Lower lobe of right lung (tissue), 2 donors: ENCODE results near the gene RING1. TPM values are rescaled to one million over a fixed set of nuclear protein-coding genes. Genes with fewer than 3 reads are reported as not detected.

Experiments used
- ATAC-seq, 2 donors: fragments of 200-7000 bp; cut with Tn5 transposase; one replicate each; pipeline ENCODE4 v1.9.1; 2020 to 2022; ENCODE audit warnings: mild to moderate bottlenecking in 2 of 2, moderate library complexity in 2 of 2
- DNase-seq: peaks from one replicate; pipeline ENCODE4 v3.0.0-alpha.2; 2020
- H3K27ac ChIP-seq: fragments of 200-600 bp; one replicate; pipeline ENCODE4 v1.8.0; 2022
- H3K27me3 ChIP-seq: fragments of 200-600 bp; one replicate; pipeline ENCODE4 v1.8.0; 2022; ENCODE audit warnings: low read depth
- H3K36me3 ChIP-seq: fragments of 200-600 bp; one replicate; pipeline ENCODE4 v1.8.0; 2022; ENCODE audit warnings: mild to moderate bottlenecking
- H3K4me1 ChIP-seq: fragments of 200-600 bp; one replicate; pipeline ENCODE4 v1.8.0; 2022
- H3K4me3 ChIP-seq: fragments of 200-600 bp; one replicate; pipeline ENCODE4 v1.8.0; 2022; ENCODE audit warnings: mild to moderate bottlenecking
- H3K9me3 ChIP-seq: fragments of 200-600 bp; one replicate; pipeline ENCODE4 v1.8.0; 2022
- CTCF ChIP-seq: fragments of 200-600 bp; IDR thresholded peaks from one replicate; pipeline ENCODE4 v1.8.0; 2022; ENCODE audit warnings: antibody characterized with exemption, mild to moderate bottlenecking
- intact Hi-C: fragments of 100-400 bp; cut with DNase I; formaldehyde crosslinking; loops from one replicate; pipeline ENCODE4 v1.11.0; 2022
- total RNA-seq: library from RNA; stranded (reverse); fragmentation: NEBNext Ultra II Directional; extraction: Animal tissue kit (Norgen Biotek cat#: 25700); gene quantifications from one replicate; pipeline ENCODE4 v1.2.1, GENCODE V29; 2021
- donor health status: DM: no; HTN: yes; CAD: no; lungs with severe emphysema.

RING1 gene
- total RNA-seq, 1 donor from 2014 or later: 43.1 TPM

DNA sequence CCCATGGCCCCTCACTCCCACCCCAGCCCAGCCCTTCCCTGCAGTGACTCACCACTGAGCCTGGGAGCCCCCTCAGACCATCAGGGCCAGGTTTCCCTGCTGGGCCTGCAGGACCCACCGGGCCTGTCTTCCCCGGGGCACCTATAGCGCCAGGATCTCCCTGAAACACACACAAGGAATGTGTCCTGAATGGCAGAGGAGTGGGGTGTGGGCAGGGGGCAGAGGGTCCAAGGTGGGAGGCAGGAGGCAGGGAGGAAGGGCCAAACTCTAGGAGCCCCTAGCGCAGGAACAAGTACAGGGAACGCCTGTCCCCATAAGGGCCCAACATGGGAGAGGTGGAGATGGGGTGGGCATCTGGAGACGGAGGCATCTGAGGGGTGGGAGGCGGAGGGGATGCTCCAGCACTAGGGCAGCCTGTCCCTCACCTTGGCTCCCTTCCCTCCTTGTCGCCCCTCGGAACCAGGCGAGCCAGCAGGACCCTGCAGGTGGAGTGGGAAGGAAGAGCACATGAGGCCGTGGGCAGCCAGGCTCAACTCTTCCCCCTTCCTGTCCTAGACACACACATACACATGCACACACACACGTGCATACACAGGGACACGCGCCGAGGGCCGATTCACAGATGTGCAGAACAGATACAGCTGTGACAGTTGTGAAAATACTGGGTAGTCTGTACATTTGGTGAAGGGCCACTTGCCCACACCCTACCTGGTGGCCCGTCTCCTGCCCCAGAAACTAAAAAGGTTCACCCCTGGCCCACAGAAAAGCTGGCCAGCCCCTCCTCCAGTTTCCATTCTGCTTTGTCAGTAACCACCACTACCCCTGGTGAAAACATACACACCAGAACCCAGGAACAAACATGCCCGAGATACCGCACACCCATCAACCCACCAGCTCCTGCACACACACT lies 40.7 kb upstream of the RING1 start:
- TF ChIP-seq CTCF: no peak
- Histone ChIP-seq H3K9me3 (no peaks in the 10 kb centered on the region), H3K4me1 (no peaks in the 10 kb centered on the region), H3K36me3 (no peaks in the 10 kb centered on the region), H3K4me3 (no peak overlapping the region), H3K27me3 (no peaks in the 10 kb centered on the region), H3K27ac (no peak overlapping the region)
- intact Hi-C loops: no loop called here
- DNase-seq (no peak), ATAC-seq (no peak)

DNA sequence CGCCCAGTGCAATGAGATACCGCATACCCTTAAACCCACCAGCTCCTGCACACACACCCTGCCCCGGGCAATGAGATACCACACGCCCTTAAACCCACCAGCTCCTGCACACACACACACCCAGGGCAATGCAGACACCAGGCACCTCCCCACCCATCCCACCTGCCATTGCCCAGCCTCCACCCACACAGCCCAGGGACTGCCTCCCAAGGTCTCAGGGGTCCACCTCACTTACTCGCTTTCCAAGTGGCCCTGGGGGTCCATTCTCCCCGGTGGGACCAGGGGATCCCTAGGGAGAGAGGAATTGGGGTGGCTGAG lies 40.1 kb upstream of the RING1 start:
- TF ChIP-seq CTCF: no peak
- ATAC-seq (no peak), DNase-seq (no peak)
- Histone ChIP-seq H3K9me3 (no peaks in the 10 kb centered on the region), H3K4me3 (no peak overlapping the region), H3K36me3 (no peaks in the 10 kb centered on the region), H3K4me1 (no peaks in the 10 kb centered on the region), H3K27ac (no peak overlapping the region), H3K27me3 (no peaks in the 10 kb centered on the region)
- intact Hi-C loops: no loop called here

DNA sequence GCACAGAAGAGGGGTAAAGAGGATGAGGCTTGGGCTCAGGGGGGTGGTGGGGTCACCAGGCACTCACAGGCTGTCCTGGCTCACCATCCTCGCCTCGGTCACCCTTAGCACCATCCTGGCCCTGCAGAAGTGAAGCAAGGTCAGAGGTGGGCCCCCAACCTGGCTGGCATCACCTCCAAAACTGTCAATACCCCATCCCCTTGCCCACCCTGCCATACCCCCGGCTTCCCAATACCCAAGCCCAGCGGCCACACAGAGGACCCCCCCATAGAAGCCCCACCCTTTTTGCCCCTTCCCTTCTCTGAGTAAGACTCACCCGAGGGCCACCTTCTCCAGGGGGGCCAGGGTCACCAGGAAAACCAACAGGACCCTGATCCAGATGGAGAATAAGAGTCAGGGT lies 39.7 kb upstream of the RING1 start:
- H3K27me3 ChIP-seq: no peaks in the 10 kb centered on the region
- ATAC-seq (no peak), DNase-seq (no peak)
- no peaks in the 10 kb centered on the region for H3K9me3 ChIP-seq
- no peak overlapping the region for H3K27ac ChIP-seq
- H3K4me1 ChIP-seq: no peaks in the 10 kb centered on the region
- TF ChIP-seq CTCF: no peak
- H3K4me3 ChIP-seq: no peak overlapping the region
- H3K36me3 ChIP-seq: no peaks in the 10 kb centered on the region
- intact Hi-C loops: no loop called here

- intact Hi-C loops: no loop called here
- no peak for TF ChIP-seq CTCF
- Histone ChIP-seq H3K27me3 (no peaks in the 10 kb centered on the region), H3K9me3 (no peaks in the 10 kb centered on the region), H3K4me1 (no peaks in the 10 kb centered on the region), H3K27ac (no peak overlapping the region), H3K4me3 (no peak overlapping the region), H3K36me3 (no peaks in the 10 kb centered on the region)
- no peak for ATAC-seq
- no peak for DNase-seq
These were observed 38.8 kb upstream of the RING1 start for GRCh38 chr6:33169291-33170175.

DNA sequence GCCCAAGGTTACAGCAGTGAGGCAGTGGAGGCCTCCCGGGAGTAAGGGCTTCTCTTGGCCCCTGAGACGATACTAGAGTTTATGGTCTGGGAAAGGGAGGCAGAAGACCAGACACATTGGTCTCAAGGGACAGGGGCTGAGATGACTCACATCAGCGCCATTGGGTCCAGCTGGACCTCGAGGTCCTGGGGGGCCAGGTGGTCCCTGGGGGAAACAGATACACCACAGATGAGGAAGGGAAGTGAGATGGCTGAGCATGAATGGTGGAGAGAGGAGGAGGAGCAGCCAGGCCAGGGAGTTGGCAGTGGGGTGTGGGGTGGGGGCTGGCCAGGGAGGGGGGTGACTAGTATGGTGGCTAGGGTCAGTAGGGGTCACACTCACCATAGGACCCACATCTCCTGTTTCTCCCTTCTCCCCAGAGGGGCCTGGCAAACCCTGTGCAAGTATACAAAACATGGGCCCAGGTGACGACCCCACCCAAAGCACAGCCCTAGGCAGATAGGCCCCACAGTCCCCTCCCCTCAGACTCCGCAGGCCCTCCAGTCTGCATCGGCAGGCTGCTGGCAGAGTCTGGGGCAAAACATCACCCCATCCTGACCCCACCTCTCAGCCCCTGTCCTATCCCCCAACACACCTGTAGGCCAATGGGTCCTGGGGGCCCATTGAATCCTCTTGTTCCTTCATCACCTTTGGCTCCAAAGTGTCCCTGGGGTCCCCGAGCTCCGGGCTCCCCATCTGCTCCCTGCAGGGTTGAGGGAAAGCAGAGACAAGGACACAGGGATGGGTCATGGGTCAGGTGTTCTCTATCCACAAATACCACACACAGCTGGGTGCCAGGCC lies 37.9 kb upstream of the RING1 start:
- DNase-seq: no peak
- TF ChIP-seq CTCF: no peak

More for the DNA sequence above, 37.9 kb upstream of the RING1 start:
- H3K27ac ChIP-seq: no peak overlapping the region
- H3K27me3 ChIP-seq: no peaks in the 10 kb centered on the region
- no peaks in the 10 kb centered on the region for H3K9me3 ChIP-seq
- intact Hi-C loops: no loop called here
- H3K36me3 ChIP-seq: no peaks in the 10 kb centered on the region
- H3K4me3 ChIP-seq: no peak overlapping the region
- no peak for ATAC-seq
- H3K4me1 ChIP-seq: no peaks in the 10 kb centered on the region
